Transverse colon (tissue), 4 donors: ENCODE data around the gene METTL18. TPM values are rescaled to one million over a fixed set of nuclear protein-coding genes. Genes with fewer than 3 reads are reported as not detected.

ENCODE experiments used
- DNase-seq: peaks from one replicate; pipeline ENCODE4 v3.0.0-alpha.2; 2019
- H3K27ac ChIP-seq, 4 donors: fragments of 200-600 bp; sonication (generic); 2 replicates each; pipeline ENCODE4 v1.5.1; 2016 to 2018; ENCODE audit warnings: inconsistent platforms in 4 of 4
- H3K27me3 ChIP-seq: fragments of 200-600 bp; sonication (generic); 2 replicates; pipeline ENCODE4 v1.5.1; 2017; ENCODE audit warnings: inconsistent platforms
- H3K36me3 ChIP-seq, 4 donors: fragments of 200-600 bp; sonication (generic); 2 replicates each; pipeline ENCODE4 v1.5.1; 2017 to 2019; ENCODE audit warnings: inconsistent platforms in 4 of 4
- H3K4me1 ChIP-seq, 4 donors: fragments of 200-600 bp; sonication (generic); 2 replicates each; pipeline ENCODE4 v1.5.1; 2017 to 2020; ENCODE audit warnings: inconsistent platforms in 4 of 4
- H3K4me3 ChIP-seq, 4 donors: fragments of 200-600 bp; sonication (generic); 1 replicate in 1 of 4; 2 replicates in 3 of 4; pipeline versions ENCODE4 v1.5.1 to v1.6.1; 2017 to 2019; ENCODE audit warnings: inconsistent platforms in 4 of 4
- H3K9me3 ChIP-seq, 2 donors: fragments of 200-600 bp; sonication (generic); 2 replicates each; pipeline ENCODE4 v1.5.1; 2017 to 2019; ENCODE audit warnings: inconsistent platforms in 2 of 2
- CTCF ChIP-seq, 5 experiments: fragments of 200-600 bp in 3 of 5; fragments of 450-650 bp in 2 of 5; sonication (generic) in 3 of 5; IDR thresholded peaks; 1 replicate in 2 of 5; 2 replicates in 3 of 5; pipeline ENCODE4 v1.5.1; 2016 to 2017; ENCODE audit warnings: antibody characterized with exemption in 5 of 5, inconsistent platforms in 3 of 5, mild to moderate bottlenecking in 2 of 5, moderate library complexity in 1 of 5
- EP300 ChIP-seq: sonication (generic); formaldehyde crosslinking; IDR thresholded peaks from one replicate; pipeline ENCODE4 v1.6.1; 2017; ENCODE audit warnings: antibody characterized with exemption, low read depth
- POLR2A ChIP-seq: fragments of 450-650 bp; IDR thresholded peaks from one replicate; pipeline ENCODE4 v1.6.1; 2016; ENCODE audit warnings: antibody characterized with exemption, mild to moderate bottlenecking, moderate library complexity
- POLR2AphosphoS5 ChIP-seq, 3 donors: sonication (generic); formaldehyde crosslinking; IDR thresholded peaks; one replicate each; pipeline ENCODE4 v1.6.1; 2016; ENCODE audit warnings: antibody characterized with exemption in 3 of 3
- WGBS, 2 donors: methylation state at CpG; one replicate each; pipeline ENCODE4 v1.1.5; 2018; ENCODE audit warnings: low coverage in 1 of 2; 5-methylcytosine and 5-hydroxymethylcytosine counted together
- in situ Hi-C, 4 donors: fragments of 200-750 bp; cut with MboI; loops; one replicate each; pipeline versions ENCODE4 v1.15.0 to v1.15.1; 2017; ENCODE audit warnings: low sequenced_read_pairs in 3 of 4, low pct_ligation_motif_present in 1 of 4, low pct_unique_long_range_greater_than_20kb in 1 of 4
- intact Hi-C: fragments of 100-400 bp; cut with DNase I; formaldehyde crosslinking; loops from one replicate; pipeline ENCODE4 v1.15.1; 2023; ENCODE audit warnings: low total_unique reads
- total RNA-seq, 4 donors: library from RNA; depleted of rRNA; stranded (reverse); fragments of >200 nt; gene quantifications; one replicate each; pipeline ENCODE4 v1.1.0, GENCODE V29; 2016

Gene METTL18
- total RNA-seq, 4 donors from 2014 or later = 6.3 to 6.8 TPM; not detected in 2

- Histone ChIP-seq H3K9me3 (no peaks in the 10 kb centered on the region), H3K4me1 (no peaks in the 10 kb centered on the region), H3K27ac (no peak overlapping the region), H3K4me3 (no peak overlapping the region), H3K36me3 (peaks cover 0 to 6% (median 0%) of the 10 kb centered on the region in 4 donors), H3K27me3 (no peaks in the 10 kb centered on the region)
- intact Hi-C loops (no loop called here), in situ Hi-C loops (no loop called here)
- WGBS, 2 donors = 80% methylated on average over 3 of the region's 3 CpGs; no CpG with 5 or more reads in 1 of the 2 donors
- no peak for DNase-seq
- TF ChIP-seq CTCF (IDR thresholded peaks at IDR 0.05) = no peak
- TF ChIP-seq POLR2AphosphoS5 (IDR thresholded peaks at IDR 0.05) = no peak
- no peak for TF ChIP-seq POLR2A
- TF ChIP-seq EP300 = no peak
Measured at GRCh38 chr1:169786974-169787373, 7.7 kb downstream of the METTL18 start.

- 83 to 96% methylated on average over 1 to 6 of the region's 6 CpGs for WGBS, 2 donors
- intact Hi-C loops = no loop called here
Measured at GRCh38 chr1:169785267-169785666, 9.4 kb downstream of the METTL18 start.

GRCh38 chr1:169784102-169784501 lies 10.6 kb downstream of the METTL18 start:
- H3K4me3 ChIP-seq = no peak overlapping the region
- DNase-seq = no peak
- H3K27me3 ChIP-seq = no peaks in the 10 kb centered on the region
- no peaks in the 10 kb centered on the region for H3K36me3 ChIP-seq
- TF ChIP-seq EP300 = no peak
- no peak for TF ChIP-seq CTCF (IDR thresholded peaks at IDR 0.05)
- TF ChIP-seq POLR2AphosphoS5 (IDR thresholded peaks at IDR 0.05) = no peak
- TF ChIP-seq POLR2A = no peak
- in situ Hi-C loops = no loop called here
- intact Hi-C loops = no loop called here
- no peaks in the 10 kb centered on the region for H3K9me3 ChIP-seq
- no peaks in the 10 kb centered on the region for H3K4me1 ChIP-seq
- no peak overlapping the region for H3K27ac ChIP-seq

More at GRCh38 chr1:169785267-169785666, 9.4 kb downstream of the METTL18 start:
- H3K4me3 ChIP-seq = no peak overlapping the region
- no peak for DNase-seq
- no peaks in the 10 kb centered on the region for H3K36me3 ChIP-seq
- H3K9me3 ChIP-seq = no peaks in the 10 kb centered on the region
- in situ Hi-C loops = no loop called here
- TF ChIP-seq POLR2AphosphoS5 (IDR thresholded peaks at IDR 0.05) = no peak
- H3K27ac ChIP-seq = no peak overlapping the region
- H3K27me3 ChIP-seq = no peaks in the 10 kb centered on the region
- no peaks in the 10 kb centered on the region for H3K4me1 ChIP-seq

GRCh38 chr1:169782596-169782995 lies 12.1 kb downstream of the METTL18 start:
- Histone ChIP-seq H3K36me3 (no peaks in the 10 kb centered on the region), H3K27ac (no peak overlapping the region), H3K4me3 (no peak overlapping the region), H3K27me3 (no peaks in the 10 kb centered on the region), H3K9me3 (no peaks in the 10 kb centered on the region), H3K4me1 (no peaks in the 10 kb centered on the region)
- TF ChIP-seq EP300 (no peak), CTCF (IDR thresholded peaks at IDR 0.05) (no peak), POLR2A (no peak), POLR2AphosphoS5 (IDR thresholded peaks at IDR 0.05) (no peak)
- DNase-seq = no peak
- 72 to 85% methylated on average over 2 to 3 of the region's 3 CpGs for WGBS, 2 donors
- intact Hi-C loops = no loop called here
- in situ Hi-C loops = no loop called here

- no peak overlapping the region for H3K27ac ChIP-seq
- 50 to 71% methylated on average over 4 of the region's 4 CpGs for WGBS, 2 donors
- no peaks in the 10 kb centered on the region for H3K9me3 ChIP-seq
- in situ Hi-C loops (no loop called here), intact Hi-C loops (no loop called here)
- H3K4me1 ChIP-seq = no peaks in the 10 kb centered on the region
- DNase-seq = no peak
- TF ChIP-seq CTCF (IDR thresholded peaks at IDR 0.05) (no peak), POLR2AphosphoS5 (IDR thresholded peaks at IDR 0.05) (no peak), POLR2A (no peak), EP300 (no peak)
- H3K27me3 ChIP-seq = no peaks in the 10 kb centered on the region
- no peaks in the 10 kb centered on the region for H3K36me3 ChIP-seq
- H3K4me3 ChIP-seq = no peak overlapping the region
Measured at GRCh38 chr1:169779970-169780369, 14.7 kb downstream of the METTL18 start.
